Type B pancreatic cell (in vitro differentiated cells): Measurements from ENCODE around the gene DCTN2. TPM values are rescaled to one million over a fixed set of nuclear protein-coding genes. Genes with fewer than 3 reads are reported as not detected.
"Not testable (repeated sequence)": the region's sequence is repeated elsewhere in the genome, so short reads cannot be mapped to it uniquely, and the experiment has no call there.

ENCODE experiments used
- DNase-seq: peaks from one replicate; pipeline ENCODE4 v3.0.0; 2021; ENCODE audit warnings: mixed read lengths; ENCODE audit not compliant: unreplicated experiment; ENCODE audit errors: extremely low spot score
- H3K27ac Mint-ChIP-seq: 2 replicates; pipeline ENCODE4 v1.8.0; 2021; ENCODE audit warnings: mild to moderate bottlenecking, mixed read lengths
- H3K27me3 Mint-ChIP-seq: 2 replicates; pipeline ENCODE4 v1.8.0; 2021; ENCODE audit warnings: mixed read lengths
- H3K36me3 Mint-ChIP-seq: 2 replicates; pipeline ENCODE4 v1.8.0; 2021; ENCODE audit warnings: mixed read lengths
- H3K4me1 Mint-ChIP-seq: one replicate; pipeline ENCODE4 v1.8.0; 2021; ENCODE audit warnings: mixed read lengths; ENCODE audit not compliant: unreplicated experiment
- H3K4me3 Mint-ChIP-seq: 2 replicates; pipeline ENCODE4 v1.8.0; 2021; ENCODE audit warnings: mild to moderate bottlenecking, mixed read lengths
- H3K9me3 Mint-ChIP-seq: 2 replicates; pipeline ENCODE4 v1.8.0; 2021; ENCODE audit warnings: mixed read lengths
- total RNA-seq: library from RNA; stranded (reverse); gene quantifications from 2 replicates; pipeline ENCODE4 v1.2.1, GENCODE V29; 2021; ENCODE audit warnings: low replicate concordance
- TF ChIP-seq, protein P1 (sequence below): fragments of 200-600 bp; sonication (generic); conservative IDR thresholded peaks from 2 replicates; pipeline ENCODE4 v1.5.0; 2021; ENCODE audit warnings: antibody characterized with exemption, mild to moderate bottlenecking

DCTN2 gene
- total RNA-seq, 1 donor from 2014 or later = 126 TPM

DNA sequence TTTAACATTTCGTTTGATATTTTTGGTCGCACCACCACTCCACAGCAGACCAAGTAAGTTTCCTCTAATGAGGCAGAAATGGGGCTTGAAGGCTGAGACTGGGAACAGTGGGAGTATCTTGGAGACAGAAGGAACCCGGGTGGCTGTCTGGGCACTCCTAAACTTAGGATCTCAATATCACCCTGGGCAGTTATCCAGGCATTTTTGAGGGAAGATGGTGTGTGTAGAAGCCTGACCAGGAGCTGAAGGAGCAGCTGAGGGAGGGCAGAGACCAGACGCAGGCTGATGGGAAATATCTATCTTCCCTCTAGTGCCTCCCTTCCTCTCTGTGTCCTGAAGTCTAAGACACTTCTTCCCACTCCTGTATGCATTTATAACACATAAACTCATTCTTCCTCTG, 48.4 kb downstream of the DCTN2 start:
- Mint-ChIP-seq H3K4me3 (no peak overlapping the region), H3K36me3 (peaks cover 37% of the 10 kb centered on the region), H3K9me3 (no peaks in the 10 kb centered on the region), H3K27ac (no peak overlapping the region), H3K27me3 (no peaks in the 10 kb centered on the region), H3K4me1 (no peaks in the 10 kb centered on the region)
- TF ChIP-seq, protein P1, sequence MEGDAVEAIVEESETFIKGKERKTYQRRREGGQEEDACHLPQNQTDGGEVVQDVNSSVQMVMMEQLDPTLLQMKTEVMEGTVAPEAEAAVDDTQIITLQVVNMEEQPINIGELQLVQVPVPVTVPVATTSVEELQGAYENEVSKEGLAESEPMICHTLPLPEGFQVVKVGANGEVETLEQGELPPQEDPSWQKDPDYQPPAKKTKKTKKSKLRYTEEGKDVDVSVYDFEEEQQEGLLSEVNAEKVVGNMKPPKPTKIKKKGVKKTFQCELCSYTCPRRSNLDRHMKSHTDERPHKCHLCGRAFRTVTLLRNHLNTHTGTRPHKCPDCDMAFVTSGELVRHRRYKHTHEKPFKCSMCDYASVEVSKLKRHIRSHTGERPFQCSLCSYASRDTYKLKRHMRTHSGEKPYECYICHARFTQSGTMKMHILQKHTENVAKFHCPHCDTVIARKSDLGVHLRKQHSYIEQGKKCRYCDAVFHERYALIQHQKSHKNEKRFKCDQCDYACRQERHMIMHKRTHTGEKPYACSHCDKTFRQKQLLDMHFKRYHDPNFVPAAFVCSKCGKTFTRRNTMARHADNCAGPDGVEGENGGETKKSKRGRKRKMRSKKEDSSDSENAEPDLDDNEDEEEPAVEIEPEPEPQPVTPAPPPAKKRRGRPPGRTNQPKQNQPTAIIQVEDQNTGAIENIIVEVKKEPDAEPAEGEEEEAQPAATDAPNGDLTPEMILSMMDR = no peak
- no peak for DNase-seq

DNA sequence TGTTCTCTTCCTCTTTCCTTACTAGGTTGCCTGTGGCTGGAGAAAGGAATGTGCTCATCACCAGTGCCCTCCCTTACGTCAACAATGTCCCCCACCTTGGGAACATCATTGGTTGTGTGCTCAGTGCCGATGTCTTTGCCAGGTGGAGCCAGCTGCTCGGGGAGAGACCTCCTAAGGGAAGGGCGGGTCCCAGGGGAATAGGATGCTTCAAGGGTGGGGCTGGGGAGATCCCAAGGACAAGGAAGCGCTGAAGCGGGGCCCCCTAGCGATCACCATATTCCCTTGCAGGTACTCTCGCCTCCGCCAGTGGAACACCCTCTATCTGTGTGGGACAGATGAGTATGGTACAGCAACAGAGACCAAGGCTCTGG, 48.9 kb downstream of the DCTN2 start:
- Mint-ChIP-seq H3K9me3 (no peaks in the 10 kb centered on the region), H3K27ac (no peak overlapping the region), H3K27me3 (no peaks in the 10 kb centered on the region), H3K4me1 (no peaks in the 10 kb centered on the region), H3K36me3 (peaks cover 37% of the 10 kb centered on the region), H3K4me3 (no peak overlapping the region)
- DNase-seq = no peak
- TF ChIP-seq, protein P1 = no peak

DNA sequence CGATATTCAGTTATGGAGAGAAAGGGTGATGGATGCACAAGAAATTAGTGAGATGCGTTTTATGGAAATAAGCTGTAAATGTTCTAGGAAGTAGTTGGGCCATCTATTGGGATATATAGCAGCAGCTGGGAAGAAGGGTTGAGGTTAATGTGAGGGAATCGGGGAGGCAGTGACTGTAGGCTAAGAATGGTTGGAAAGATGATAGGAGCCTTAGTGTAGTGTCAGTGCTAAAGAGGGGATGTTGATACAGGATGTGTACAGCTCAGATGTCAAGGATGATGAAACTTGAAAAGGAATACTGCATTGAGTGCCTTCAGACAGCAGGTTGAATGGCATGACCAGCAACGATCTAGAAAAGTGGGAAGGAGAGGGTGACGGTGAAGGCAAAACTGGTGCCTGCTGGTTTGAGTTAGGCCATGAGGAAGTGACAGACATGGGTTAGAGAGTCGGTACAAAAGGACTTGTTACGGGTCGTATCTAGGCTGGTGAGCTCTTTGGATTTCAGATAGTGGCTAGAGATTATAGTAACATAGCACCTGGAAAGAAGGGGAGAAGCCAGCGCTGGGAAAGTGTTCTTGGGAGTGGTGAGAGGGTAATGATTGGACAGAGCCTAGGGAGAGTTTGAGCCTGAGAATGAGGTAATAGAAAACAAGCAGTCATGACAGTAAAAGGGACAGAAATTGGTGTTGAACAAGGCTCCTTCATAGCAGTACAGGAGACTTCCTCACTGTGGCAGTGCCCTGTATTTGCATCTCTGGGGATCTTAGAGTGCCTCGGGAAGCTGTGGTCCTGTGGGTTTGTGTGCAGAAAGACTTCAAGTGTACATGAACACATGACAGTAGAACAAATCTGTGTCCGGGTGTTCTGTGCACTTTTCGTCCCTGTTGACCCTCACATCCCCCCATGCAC, 49.5 kb downstream of the DCTN2 start:
- no peaks in the 10 kb centered on the region for H3K27me3 Mint-ChIP-seq

DNA sequence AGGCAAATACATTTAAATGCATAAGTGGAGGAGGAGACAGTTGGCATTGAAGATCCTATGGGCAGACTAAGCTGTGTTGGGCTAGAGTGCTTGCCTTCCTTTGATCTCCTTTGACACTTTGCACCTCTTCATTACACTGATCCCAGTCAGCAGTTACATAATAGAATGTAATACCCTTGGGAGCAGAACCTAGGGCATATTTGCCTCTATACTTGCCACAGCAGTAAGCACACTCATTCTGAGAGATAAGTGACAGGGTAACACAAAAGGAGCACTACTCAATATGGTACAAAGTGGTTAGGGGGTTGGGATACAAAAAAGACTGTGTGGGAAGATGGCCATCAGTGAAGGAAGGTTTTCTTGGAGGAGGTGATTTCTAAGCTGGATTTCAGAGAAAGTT, 50.2 kb downstream of the DCTN2 start:
- peaks cover 39% of the 10 kb centered on the region for H3K36me3 Mint-ChIP-seq

More for the DNA sequence above, 49.5 kb downstream of the DCTN2 start:
- Mint-ChIP-seq H3K36me3 (peaks cover 43% of the 10 kb centered on the region), H3K4me1 (no peaks in the 10 kb centered on the region), H3K27ac (peak overlapping the region; percentile 7), H3K9me3 (no peaks in the 10 kb centered on the region), H3K4me3 (no peak overlapping the region)
- no peak for DNase-seq
- TF ChIP-seq, protein P1 = no peak

DNA sequence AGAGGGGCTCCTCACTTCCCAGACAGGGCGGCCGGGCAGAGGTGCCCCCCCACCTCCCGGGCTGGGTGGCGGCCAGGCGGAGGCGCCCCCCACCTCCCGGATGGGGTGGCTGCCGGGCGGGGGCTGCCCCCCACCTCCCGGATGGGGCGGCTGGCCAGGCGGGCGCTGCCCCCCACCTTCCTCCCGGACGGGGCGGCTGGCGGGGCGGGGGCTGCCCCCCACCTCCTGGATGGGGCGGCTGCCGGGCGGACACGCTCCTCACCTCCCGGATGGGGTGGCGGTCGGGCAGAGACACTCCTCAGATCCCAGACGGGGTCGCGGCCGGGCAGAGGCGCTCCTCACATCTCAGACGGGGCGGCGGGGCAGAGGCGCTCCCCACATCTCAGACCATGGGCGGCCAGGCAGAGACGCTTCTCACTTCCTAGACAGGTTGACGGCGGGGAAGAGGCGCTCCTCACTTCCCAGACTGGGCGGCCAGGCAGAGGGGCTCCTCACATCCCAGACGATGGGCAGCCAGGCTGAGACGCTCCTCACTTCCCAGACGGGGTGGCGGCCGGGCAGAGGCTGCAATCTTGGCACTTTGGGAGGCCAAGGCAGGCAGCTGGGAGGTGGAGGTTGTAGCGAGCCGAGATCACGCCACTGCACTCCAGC, 51.8 kb downstream of the DCTN2 start:
- not testable (repeated sequence) for H3K27ac Mint-ChIP-seq, H3K27me3 Mint-ChIP-seq, H3K4me3 Mint-ChIP-seq, H3K9me3 Mint-ChIP-seq, DNase-seq, H3K4me1 Mint-ChIP-seq
- H3K36me3 Mint-ChIP-seq = peaks cover 34% of the 10 kb centered on the region

More for the DNA sequence above, 50.2 kb downstream of the DCTN2 start:
- Mint-ChIP-seq H3K9me3 (no peaks in the 10 kb centered on the region), H3K4me3 (no peak overlapping the region), H3K4me1 (no peaks in the 10 kb centered on the region), H3K27ac (no peak overlapping the region), H3K27me3 (no peaks in the 10 kb centered on the region)
- TF ChIP-seq, protein P1 = no peak
- DNase-seq = no peak
